ENCODE measurements around the gene HAGHL. TPM values are rescaled to one million over a fixed set of nuclear protein-coding genes. Genes with fewer than 3 reads are reported as not detected.

HAGHL gene
- total and polyA plus RNA-seq, 2 donors (not counting 1 experiment from before 2014, with no cell fraction given): 3.7 to 16.3 TPM

GRCh38 chr16:715477-716199, 11.3 kb upstream of the HAGHL start:
- Histone ChIP-seq H3K4me1 (ENCODE audit: control insufficient read depth, extremely low read depth, insufficient read depth, low read length) (peaks cover 14% of the 10 kb centered on the region), H3K79me2 (ENCODE audit: control insufficient read depth, insufficient read depth, low read length) (no peaks in the 10 kb centered on the region), H3K9me3 (ENCODE audit: control insufficient read depth, insufficient read depth, low read depth, low read length) (no peaks in the 10 kb centered on the region), H3K36me3 (ENCODE audit: control insufficient read depth, insufficient read depth, low read length) (no peaks in the 10 kb centered on the region), H2AFZ (ENCODE audit: low read length) (no peak overlapping the region), H3K9ac (ENCODE audit: insufficient read depth, low read length) (peak overlapping the region; percentile 23), H3K27me3 (ENCODE audit: control insufficient read depth, insufficient read depth, low read length) (no peaks in the 10 kb centered on the region), H3K27ac (ENCODE audit: insufficient read depth, low read length) (peak overlapping the region; percentile 20), H4K20me1 (ENCODE audit: control insufficient read depth, extremely low read depth, insufficient read depth, low read length) (no peaks in the 10 kb centered on the region), H3K4me2 (ENCODE audit: extremely low read depth, insufficient read depth, low read length) (peak overlapping the region; percentile 80), H3K4me3 (replicated peaks in 1 of 4; ENCODE audit: control extremely low read depth in 1 of 4, insufficient read depth in 1 of 4, low read depth in 3 of 4, low read length in 4 of 4) (peak overlapping the region; percentile 27 to 64 (median 48))
- DNase-seq (ENCODE audit: low read depth in 2 of 2): peak; percentile 18 to 31
- TF ChIP-seq EZH2 (IDR thresholded peaks at IDR 0.05; ENCODE audit: low read length, missing control alignments) (no peak), CTCF (conservative IDR thresholded peaks at IDR 0.05 in 1 of 2, IDR thresholded peaks at IDR 0.05 in 1 of 2; ENCODE audit: low read depth in 1 of 2, low read length in 2 of 2) (no peak)

DNA sequence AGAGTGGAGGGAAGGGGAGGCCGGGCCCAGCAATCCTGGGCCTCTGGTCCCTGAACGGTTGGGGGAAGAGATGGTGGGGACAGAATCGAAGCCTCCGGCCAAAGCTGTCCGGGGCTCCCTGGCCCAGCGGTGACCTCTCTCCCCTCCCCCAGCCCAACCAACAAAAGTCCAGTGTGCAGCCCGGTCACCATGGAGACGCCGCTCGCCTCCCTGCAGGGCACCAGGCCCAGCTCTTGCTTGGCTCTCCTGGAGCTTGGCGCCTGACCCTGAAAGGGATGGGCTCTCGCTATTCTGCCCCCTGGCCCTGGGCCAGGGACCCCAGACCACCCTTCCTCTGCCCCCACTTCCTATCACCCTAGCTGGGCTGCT, 10.7 kb upstream of the HAGHL start:
- peak; percentile 52 to 54 for DNase-seq (ENCODE audit: low read depth in 2 of 2)
- Histone ChIP-seq H3K36me3 (ENCODE audit: control insufficient read depth, insufficient read depth, low read length) (no peaks in the 10 kb centered on the region), H3K4me1 (ENCODE audit: control insufficient read depth, extremely low read depth, insufficient read depth, low read length) (peaks cover 14% of the 10 kb centered on the region), H3K79me2 (ENCODE audit: control insufficient read depth, insufficient read depth, low read length) (no peaks in the 10 kb centered on the region), H3K9me3 (ENCODE audit: control insufficient read depth, insufficient read depth, low read depth, low read length) (no peaks in the 10 kb centered on the region), H3K4me2 (ENCODE audit: extremely low read depth, insufficient read depth, low read length) (peak overlapping the region; percentile 80), H3K27me3 (ENCODE audit: control insufficient read depth, insufficient read depth, low read length) (no peaks in the 10 kb centered on the region), H2AFZ (ENCODE audit: low read length) (no peak overlapping the region), H3K4me3 (replicated peaks in 1 of 4; ENCODE audit: control extremely low read depth in 1 of 4, insufficient read depth in 1 of 4, low read depth in 3 of 4, low read length in 4 of 4) (peak overlapping the region in 3 of 4 experiments; percentile 27 to 64 (median 40)), H4K20me1 (ENCODE audit: control insufficient read depth, extremely low read depth, insufficient read depth, low read length) (no peaks in the 10 kb centered on the region), H3K9ac (ENCODE audit: insufficient read depth, low read length) (peak overlapping the region; percentile 23), H3K27ac (ENCODE audit: insufficient read depth, low read length) (no peak overlapping the region)
- TF ChIP-seq EZH2 (IDR thresholded peaks at IDR 0.05; ENCODE audit: low read length, missing control alignments) (no peak), CTCF (conservative IDR thresholded peaks at IDR 0.05 in 1 of 2, IDR thresholded peaks at IDR 0.05 in 1 of 2; ENCODE audit: low read depth in 1 of 2, low read length in 2 of 2) (no peak)

DNA sequence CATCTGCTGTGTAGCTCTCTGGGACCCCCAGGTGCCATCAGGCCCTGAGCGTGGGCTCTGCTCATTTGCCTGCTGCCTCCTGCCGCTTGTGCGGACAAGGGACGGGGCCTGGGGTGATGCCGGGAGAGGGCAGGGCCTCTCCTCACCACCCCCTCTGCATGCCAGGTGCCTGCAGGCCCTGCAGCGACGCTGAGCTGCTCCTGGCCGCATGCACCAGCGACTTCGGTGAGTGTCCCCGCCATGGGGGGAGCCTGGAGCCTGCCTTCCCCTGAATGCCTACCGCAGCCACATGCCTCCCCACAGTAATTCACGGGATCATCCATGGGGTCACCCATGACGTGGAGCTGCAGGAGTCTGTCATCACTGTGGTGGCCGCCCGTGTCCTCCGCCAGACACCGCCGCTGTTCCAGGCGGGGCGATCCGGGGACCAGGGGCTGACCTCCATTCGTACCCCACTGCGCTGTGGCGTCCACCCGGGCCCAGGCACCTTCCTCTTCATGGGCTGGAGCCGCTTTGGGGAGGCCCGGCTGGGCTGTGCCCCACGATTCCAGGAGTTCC, 10.1 kb upstream of the HAGHL start:
- H3K9ac ChIP-seq (ENCODE audit: insufficient read depth, low read length): no peak overlapping the region
- H3K4me3 ChIP-seq (replicated peaks in 1 of 4; ENCODE audit: control extremely low read depth in 1 of 4, insufficient read depth in 1 of 4, low read depth in 3 of 4, low read length in 4 of 4): peak overlapping the region in 1 of 4 experiments; percentile 64
- H3K27ac ChIP-seq (ENCODE audit: insufficient read depth, low read length): no peak overlapping the region
- no peak for DNase-seq (ENCODE audit: low read depth in 2 of 2)
- no peak for TF ChIP-seq EZH2 (IDR thresholded peaks at IDR 0.05; ENCODE audit: low read length, missing control alignments)
- H2AFZ ChIP-seq (ENCODE audit: low read length): no peak overlapping the region
- peaks cover 14% of the 10 kb centered on the region for H3K4me1 ChIP-seq (ENCODE audit: control insufficient read depth, extremely low read depth, insufficient read depth, low read length)
- no peak overlapping the region for H3K4me2 ChIP-seq (ENCODE audit: extremely low read depth, insufficient read depth, low read length)
- no peaks in the 10 kb centered on the region for H3K36me3 ChIP-seq (ENCODE audit: control insufficient read depth, insufficient read depth, low read length)
- H3K9me3 ChIP-seq (ENCODE audit: control insufficient read depth, insufficient read depth, low read depth, low read length): no peaks in the 10 kb centered on the region
- no peaks in the 10 kb centered on the region for H4K20me1 ChIP-seq (ENCODE audit: control insufficient read depth, extremely low read depth, insufficient read depth, low read length)
- no peaks in the 10 kb centered on the region for H3K27me3 ChIP-seq (ENCODE audit: control insufficient read depth, insufficient read depth, low read length)
- H3K79me2 ChIP-seq (ENCODE audit: control insufficient read depth, insufficient read depth, low read length): no peaks in the 10 kb centered on the region

All from fibroblast of lung (primary cell).